ENCODE results near the gene MAML2.

- TF ChIP-seq POLR2AphosphoS5 (IDR thresholded peaks at IDR 0.05): no peak
- no peak for TF ChIP-seq POLR2A (IDR thresholded peaks at IDR 0.05)
Observed at GRCh38 chr11:96197103-96197502, 145.9 kb downstream of the MAML2 start.
